HG03108 (cell line): ENCODE results near the gene ATP2A2.
"Not testable (repeated sequence)": the region's sequence is repeated elsewhere in the genome, so short reads cannot be mapped to it uniquely, and the experiment has no call there.

ENCODE experiments used
- ATAC-seq: cut with Tn5 transposase; IDR thresholded peaks from one replicate; pipeline ENCODE4 v1.9.1; 2021; ENCODE audit warnings: moderate library complexity; ENCODE audit not compliant: unreplicated experiment

The ATP2A2 gene

GRCh38 chr12:110340261-110340660 lies 59.2 kb downstream of the ATP2A2 start:
- not testable (repeated sequence) for ATAC-seq

GRCh38 chr12:110340706-110341105 lies 59.7 kb downstream of the ATP2A2 start:
- ATAC-seq, result no peak

- ATAC-seq, result no peak
Observed at GRCh38 chr12:110342157-110342556, 61.1 kb downstream of the ATP2A2 start.

GRCh38 chr12:110343114-110343513 lies 62.1 kb downstream of the ATP2A2 start:
- no peak for ATAC-seq

- ATAC-seq, result no peak
Observed at GRCh38 chr12:110343736-110344555, 62.9 kb downstream of the ATP2A2 start.

GRCh38 chr12:110344657-110345056 lies 63.6 kb downstream of the ATP2A2 start:
- ATAC-seq, result no peak

- ATAC-seq, result no peak
Observed at GRCh38 chr12:110345176-110345661, 64.2 kb downstream of the ATP2A2 start.

- ATAC-seq, result no peak
Observed at GRCh38 chr12:110345963-110346362, 64.9 kb downstream of the ATP2A2 start.

GRCh38 chr12:110347767-110348166 lies 66.7 kb downstream of the ATP2A2 start:
- no peak for ATAC-seq

GRCh38 chr12:110348431-110349059 lies 67.5 kb downstream of the ATP2A2 start:
- no peak for ATAC-seq

GRCh38 chr12:110349096-110349495 lies 68.0 kb downstream of the ATP2A2 start:
- no peak for ATAC-seq

GRCh38 chr12:110349514-110350151 lies 68.6 kb downstream of the ATP2A2 start:
- no peak for ATAC-seq

- no peak for ATAC-seq
Observed at GRCh38 chr12:110351119-110351518, 70.1 kb downstream of the ATP2A2 start.

GRCh38 chr12:110352401-110352800 lies 71.4 kb downstream of the ATP2A2 start:
- no peak for ATAC-seq

- ATAC-seq, result no peak
Observed at GRCh38 chr12:110353211-110353965, 72.3 kb downstream of the ATP2A2 start.

- ATAC-seq, result no peak
Observed at GRCh38 chr12:110354172-110354780, 73.2 kb downstream of the ATP2A2 start.

- ATAC-seq, result no peak
Observed at GRCh38 chr12:110355073-110355472, 74.0 kb downstream of the ATP2A2 start.

- not testable (repeated sequence) for ATAC-seq
Observed at GRCh38 chr12:110358384-110359097, 77.5 kb downstream of the ATP2A2 start.

- no peak for ATAC-seq
Observed at GRCh38 chr12:110361216-110361615, 80.2 kb downstream of the ATP2A2 start.
